HepG2 (cell line): ENCODE measurements around the gene FAM83E. TPM values are rescaled to one million over a fixed set of nuclear protein-coding genes. Genes with fewer than 3 reads are reported as not detected.
A peak's percentile ranks its signal among the peaks of the same experiment; 100 is the strongest.

Source experiments
- ATAC-seq: fragments of 200-7000 bp; cut with Tn5 transposase; 3 replicates; pipeline ENCODE4 v1.9.1; 2020; ENCODE audit warnings: mild to moderate bottlenecking, moderate library complexity
- BruUV-seq: library from RNA; stranded (reverse); fragments of 400-500 nt; replicated peaks from 2 replicates; lab custom pipeline; 2021; lab: Mats Ljungman, UMichigan
- CTCF ChIA-PET: fragments of 300-600 bp; formaldehyde crosslinking; extraction: SDS; loops from one replicate; lab custom pipeline; 2021; ENCODE audit warnings: low total read pairs, inconsistent platforms, low intra/inter-chr PET ratio; lab: Yijun Ruan, JAX
- POLR2A ChIA-PET: fragments of 350-600 bp; sonication (Branson Sonifier 250); formaldehyde crosslinking; loops from one replicate; lab custom pipeline; 2020; ENCODE audit warnings: antibody characterized with exemption, inconsistent platforms; lab: Yijun Ruan, JAX
- DNase-seq: peaks from one replicate; pipeline ENCODE4 v3.0.0-alpha.2; 2015; ENCODE audit warnings: low spot score
- FAIRE-seq: peaks from 3 replicates; lab custom pipeline; 2011; peaks lifted over from hg19 to GRCh38; lab: Jason Lieb, UNC
- H2AFZ ChIP-seq: one replicate; pipeline ENCODE4 v1.6.1; 2011; ENCODE audit warnings: low read length, inconsistent platforms
- H3K27ac ChIP-seq: fragments of 300-600 bp; 3 replicates; pipeline ENCODE4 v1.8.0; 2011; ENCODE audit warnings: mixed run types, mild to moderate bottlenecking, mixed read lengths, low read length, inconsistent platforms; ENCODE audit not compliant: insufficient read depth; ENCODE audit errors: extremely low read length
- H3K27me3 ChIP-seq, 2 experiments: fragments of 200-600 bp in 1 of 2; 2 replicates in 1 of 2; 3 replicates in 1 of 2; pipeline versions ENCODE4 v1.6.0 to v1.8.0; 2011; ENCODE audit warnings: low read length in 2 of 2, mild to moderate bottlenecking in 2 of 2, moderate library complexity in 2 of 2, inconsistent platforms in 1 of 2; ENCODE audit not compliant: insufficient read depth in 2 of 2, control insufficient read depth in 1 of 2
- H3K36me3 ChIP-seq, 2 experiments: fragments of 200-600 bp in 1 of 2; replicated peaks in 1 of 2; 2 replicates in 1 of 2; 3 replicates in 1 of 2; pipeline versions ENCODE4 v1.5.1 to v1.8.0; 2011; ENCODE audit warnings: low read length in 2 of 2, inconsistent platforms in 1 of 2; ENCODE audit not compliant: insufficient read depth in 2 of 2, control insufficient read depth in 1 of 2
- H3K4me1 ChIP-seq: 2 replicates; pipeline ENCODE4 v1.5.1; 2012; ENCODE audit warnings: low read length, inconsistent platforms; ENCODE audit not compliant: insufficient read depth
- H3K4me2 ChIP-seq: 2 replicates; pipeline ENCODE4 v1.6.0; 2011; ENCODE audit warnings: low read depth, low read length, inconsistent platforms
- H3K4me3 ChIP-seq, 3 experiments: fragments of 200-600 bp in 1 of 3; sonication (generic), shearing (Covaris generic) in 1 of 3; replicated peaks in 1 of 3; 2 replicates each; pipeline ENCODE4 v1.5.1; 2011 to 2016; ENCODE audit warnings: low read length in 3 of 3, inconsistent platforms in 2 of 3, low read depth in 2 of 3, mild to moderate bottlenecking in 2 of 3, control low read depth in 1 of 3, mixed read lengths in 1 of 3; ENCODE audit not compliant: insufficient read depth in 1 of 3
- H3K79me2 ChIP-seq: one replicate; pipeline ENCODE4 v1.6.1; 2011; ENCODE audit warnings: low read length, inconsistent platforms; ENCODE audit not compliant: insufficient read depth
- H3K9ac ChIP-seq: 2 replicates; pipeline ENCODE4 v1.6.0; 2011; ENCODE audit warnings: mild to moderate bottlenecking, low read depth, low read length, inconsistent platforms; ENCODE audit not compliant: insufficient read depth
- H3K9me3 ChIP-seq: 2 replicates; pipeline ENCODE4 v1.5.1; 2012; ENCODE audit warnings: mild to moderate bottlenecking, low read length
- H4K20me1 ChIP-seq: 2 replicates; pipeline ENCODE4 v1.6.0; 2011; ENCODE audit warnings: inconsistent platforms, mild to moderate bottlenecking, low read length, moderate library complexity; ENCODE audit not compliant: insufficient read depth
- AGO2 ChIP-seq: fragments of 200-400 bp; formaldehyde crosslinking; optimal IDR thresholded peaks from 2 replicates; pipeline ENCODE3; 2017; ENCODE audit warnings: mild to moderate bottlenecking, low read depth, low read length, moderate library complexity
- FIP1L1 ChIP-seq: fragments of 200-400 bp; formaldehyde crosslinking; IDR thresholded peaks from 2 replicates; pipeline ENCODE4 v1.6.1; 2018; ENCODE audit warnings: low read depth, mild to moderate bottlenecking, low read length, moderate library complexity, borderline replicate concordance; ENCODE audit not compliant: insufficient read depth
- ISX ChIP-seq: sonication (generic); formaldehyde crosslinking; conservative IDR thresholded peaks from 2 replicates; pipeline ENCODE4 v1.5.0; 2020; ENCODE audit warnings: missing genetic modification reagents
- MAFF ChIP-seq: IDR thresholded peaks from 2 replicates; pipeline ENCODE4 v1.6.1; 2011; ENCODE audit warnings: low read depth, low read length, improper control_type of control experiment
- MAFK ChIP-seq, 2 experiments: IDR thresholded peaks in 1 of 2; conservative IDR thresholded peaks in 1 of 2; 2 replicates each; pipeline ENCODE4 v1.6.1; 2011; ENCODE audit warnings: improper control_type of control experiment in 2 of 2, low read length in 2 of 2
- NKX3-1 ChIP-seq: sonication (generic); formaldehyde crosslinking; IDR thresholded peaks from 2 replicates; pipeline ENCODE4 v1.5.0; 2020; ENCODE audit warnings: missing genetic modification reagents
- PCBP1 ChIP-seq: fragments of 200-400 bp; formaldehyde crosslinking; IDR thresholded peaks from 2 replicates; pipeline ENCODE4 v1.6.1; 2017; ENCODE audit warnings: mild to moderate bottlenecking, low read depth, low read length, borderline replicate concordance
- PTBP1 ChIP-seq: fragments of 200-400 bp; formaldehyde crosslinking; IDR thresholded peaks from 2 replicates; pipeline ENCODE4 v1.6.1; 2018; ENCODE audit warnings: low read length, low read depth; ENCODE audit not compliant: poor library complexity, severe bottlenecking
- SATB2 ChIP-seq: sonication (generic); formaldehyde crosslinking; IDR thresholded peaks from 2 replicates; pipeline ENCODE4 v1.5.0; 2020; ENCODE audit warnings: missing genetic modification reagents
- SP2 ChIP-seq: sonication (generic); formaldehyde crosslinking; IDR thresholded peaks from 2 replicates; pipeline ENCODE4 v1.5.1; 2020; ENCODE audit warnings: mild to moderate bottlenecking, missing genetic modification reagents
- ZBTB42 ChIP-seq: sonication (generic); formaldehyde crosslinking; IDR thresholded peaks from 2 replicates; pipeline ENCODE4 v1.5.0; 2020; ENCODE audit warnings: mild to moderate bottlenecking, missing genetic modification reagents
- ZFP62 ChIP-seq: sonication (generic); formaldehyde crosslinking; IDR thresholded peaks from 2 replicates; pipeline ENCODE4 v1.4.0; 2020; ENCODE audit warnings: missing genetic modification reagents
- ZNF230 ChIP-seq: sonication (generic); formaldehyde crosslinking; IDR thresholded peaks from 2 replicates; pipeline ENCODE4 v1.4.0; 2020; ENCODE audit warnings: mild to moderate bottlenecking, missing genetic modification reagents
- ZNF350 ChIP-seq: sonication (generic); formaldehyde crosslinking; IDR thresholded peaks from 2 replicates; pipeline ENCODE4 v1.4.0; 2020; ENCODE audit warnings: mild to moderate bottlenecking, low read depth, missing genetic modification reagents, borderline replicate concordance
- ZZZ3 ChIP-seq: sonication (generic); formaldehyde crosslinking; IDR thresholded peaks from 2 replicates; pipeline ENCODE4 v1.4.0; 2020; ENCODE audit warnings: missing genetic modification reagents, mild to moderate bottlenecking, borderline replicate concordance
- WGBS: methylation state at CpG from one replicate; pipeline ENCODE4 v1.1.6; 2017; ENCODE audit warnings: low lambda C conversion rate; 5-methylcytosine and 5-hydroxymethylcytosine counted together
- in situ Hi-C: cut with HindIII; loops from 2 replicates; pipeline ENCODE4 v1.10.0; 2017; ENCODE audit warnings: low pct_unique_long_range_greater_than_20kb; ENCODE audit not compliant: extremely low pct_ligation_motif_present
- intact Hi-C: fragments of 100-400 bp; cut with micrococcal nuclease; formaldehyde crosslinking; loops from one replicate; pipeline ENCODE4 v1.10.0; 2022; ENCODE audit not compliant: unreplicated experiment
- polyA plus RNA-seq, 8 experiments: library from polyadenylated mRNA; depleted of rRNA in 3 of 8; stranded (reverse) in 7 of 8; unstranded in 1 of 8; fragments of >200 nt; fragmentation: Illumina TruSeq in 4 of 8; extraction: Trizol in 4 of 8; gene quantifications; 2 replicates each; pipeline versions ENCODE4 v1.2.1 to v1.2.3, GENCODE V29; 2011 to 2016; ENCODE audit warnings: low read depth in 4 of 8, missing spikeins in 1 of 8, mixed read lengths in 1 of 8; ENCODE audit not compliant: insufficient read depth in 1 of 8
- total RNA-seq, 5 experiments: library from RNA; depleted of rRNA; stranded (reverse); fragments of >200 nt; fragmentation: Illumina TruSeq; extraction: Trizol; gene quantifications; 2 replicates each; pipeline ENCODE4 v1.2.3, GENCODE V29; 2016; ENCODE audit warnings: low read depth in 1 of 5
- TF ChIP-seq, protein P1 (sequence below): IDR thresholded peaks from 2 replicates; pipeline ENCODE4 v1.6.1; 2016; ENCODE audit warnings: missing compliant biosample characterization, missing genetic modification reagents, borderline replicate concordance
- TF ChIP-seq, protein P2 (sequence below): sonication (generic); formaldehyde crosslinking; IDR thresholded peaks from 2 replicates; pipeline ENCODE4 v1.8.0; 2022; ENCODE audit warnings: mild to moderate bottlenecking, missing genetic modification reagents, borderline replicate concordance

FAM83E gene
- total and polyA plus RNA-seq, 2 of the 13 experiments (the other 11 are each of a cell fraction or from before 2014, with no cell fraction given) = 0.18 to 0.60 TPM

DNA sequence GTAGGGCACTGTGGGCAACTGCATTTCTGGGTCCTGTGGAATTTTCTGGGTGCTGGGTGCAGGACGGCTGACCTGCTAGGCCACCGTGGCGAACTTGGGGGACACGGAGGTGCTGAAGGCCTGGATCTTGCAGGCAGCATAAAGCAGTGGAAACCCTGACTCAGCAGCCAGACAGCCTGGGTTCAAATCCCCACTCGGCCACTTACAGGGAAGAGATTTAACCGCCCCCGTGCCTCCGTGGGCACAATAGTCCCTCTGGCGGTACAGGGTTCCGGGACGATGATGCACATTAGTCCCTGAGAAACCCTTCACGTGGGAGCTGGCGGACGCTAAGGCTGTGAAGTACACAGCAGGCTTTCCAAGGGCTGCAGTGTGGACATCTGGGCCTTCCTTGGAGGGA, 3.0 kb downstream of the FAM83E start:
- H3K4me1 ChIP-seq = peaks cover 35% of the 10 kb centered on the region
- no peaks in the 10 kb centered on the region for H3K27me3 ChIP-seq
- TF ChIP-seq, protein P1, sequence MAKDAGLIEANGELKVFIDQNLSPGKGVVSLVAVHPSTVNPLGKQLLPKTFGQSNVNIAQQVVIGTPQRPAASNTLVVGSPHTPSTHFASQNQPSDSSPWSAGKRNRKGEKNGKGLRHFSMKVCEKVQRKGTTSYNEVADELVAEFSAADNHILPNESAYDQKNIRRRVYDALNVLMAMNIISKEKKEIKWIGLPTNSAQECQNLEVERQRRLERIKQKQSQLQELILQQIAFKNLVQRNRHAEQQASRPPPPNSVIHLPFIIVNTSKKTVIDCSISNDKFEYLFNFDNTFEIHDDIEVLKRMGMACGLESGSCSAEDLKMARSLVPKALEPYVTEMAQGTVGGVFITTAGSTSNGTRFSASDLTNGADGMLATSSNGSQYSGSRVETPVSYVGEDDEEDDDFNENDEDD (CRISPR knock-in tag) = no peak
- no peak for TF ChIP-seq ISX (CRISPR knock-in tag)
- no peak for TF ChIP-seq SP2
- no peak for TF ChIP-seq PCBP1
- TF ChIP-seq ZBTB42 = no peak
- TF ChIP-seq, protein P2, sequence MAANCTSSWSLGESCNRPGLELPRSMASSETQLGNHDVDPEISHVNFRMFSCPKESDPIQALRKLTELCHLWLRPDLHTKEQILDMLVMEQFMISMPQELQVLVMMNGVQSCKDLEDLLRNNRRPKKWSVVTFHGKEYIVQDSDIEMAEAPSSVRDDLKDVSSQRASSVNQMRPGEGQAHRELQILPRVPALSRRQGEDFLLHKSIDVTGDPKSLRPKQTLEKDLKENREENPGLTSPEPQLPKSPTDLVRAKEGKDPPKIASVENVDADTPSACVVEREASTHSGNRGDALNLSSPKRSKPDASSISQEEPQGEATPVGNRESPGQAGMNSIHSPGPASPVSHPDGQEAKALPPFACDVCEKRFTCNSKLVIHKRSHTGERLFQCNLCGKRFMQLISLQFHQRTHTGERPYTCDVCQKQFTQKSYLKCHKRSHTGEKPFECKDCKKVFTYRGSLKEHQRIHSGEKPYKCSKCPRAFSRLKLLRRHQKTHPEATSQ (CRISPR knock-in tag) = no peak
- TF ChIP-seq ZZZ3 (CRISPR knock-in tag) = no peak
- peak; percentile 21; the same call in 1 of the 2 replicates for TF ChIP-seq MAFF
- TF ChIP-seq PTBP1 = no peak
- peak in 1 of 2 experiments; percentile 40; a peak in 3 of 4 replicates for TF ChIP-seq MAFK (conservative IDR thresholded peaks at IDR 0.05 in 1 of 2, IDR thresholded peaks at IDR 0.05 in 1 of 2; ENCODE audit: low read length in 2 of 2)
- no peak for TF ChIP-seq ZNF230 (CRISPR knock-in tag)
- no peak for TF ChIP-seq SATB2 (CRISPR knock-in tag)
- TF ChIP-seq ZNF350 (CRISPR knock-in tag) = no peak
- TF ChIP-seq NKX3-1 (CRISPR knock-in tag) = no peak
- no peak for TF ChIP-seq ZFP62
- TF ChIP-seq AGO2 = peak; percentile 36
- TF ChIP-seq FIP1L1 = no peak
- TF ChIP-seq, all 625 proteins: peak for 3
- DNase-seq (no peak), ATAC-seq (no peak), FAIRE-seq (no peak)
- Histone ChIP-seq H3K9me3 (no peaks in the 10 kb centered on the region), H3K9ac (no peak overlapping the region), H4K20me1 (peaks cover 22% of the 10 kb centered on the region; the same call in 1 of the 2 replicates), H2AFZ (no peak overlapping the region), H3K4me3 (no peak overlapping the region), H3K4me2 (no peak overlapping the region), H3K79me2 (peaks cover 7% of the 10 kb centered on the region), H3K36me3 (peaks cover 12 to 19% of the 10 kb centered on the region in 2 experiments), H3K27ac (no peak overlapping the region)
- ChIA-PET POLR2A (no interaction called here), CTCF (no interaction called here)
- intact Hi-C loops (no loop called here), in situ Hi-C loops (no loop called here)
- no TSS peak for BruUV-seq
- WGBS = 77% methylated on average over 7 of the region's 14 CpGs
